ENCODE measurements around the gene RBAK. TPM values are rescaled to one million over a fixed set of nuclear protein-coding genes. Genes with fewer than 3 reads are reported as not detected.

Gene RBAK
- total RNA-seq, 1 experiment from 2014 or later: 14.5 TPM

GRCh38 chr7:5117095-5117970 lies 71.7 kb downstream of the RBAK start:
- DNase-seq (ENCODE audit: low spot score) (no peak), ATAC-seq (no peak)
- peaks cover 14% of the 10 kb centered on the region for H3K9me3 Mint-ChIP-seq
- no peaks in the 10 kb centered on the region; the same call in 1 of the 2 replicates for H3K27me3 Mint-ChIP-seq (ENCODE audit: low read depth)
- TF ChIP-seq, protein P1, sequence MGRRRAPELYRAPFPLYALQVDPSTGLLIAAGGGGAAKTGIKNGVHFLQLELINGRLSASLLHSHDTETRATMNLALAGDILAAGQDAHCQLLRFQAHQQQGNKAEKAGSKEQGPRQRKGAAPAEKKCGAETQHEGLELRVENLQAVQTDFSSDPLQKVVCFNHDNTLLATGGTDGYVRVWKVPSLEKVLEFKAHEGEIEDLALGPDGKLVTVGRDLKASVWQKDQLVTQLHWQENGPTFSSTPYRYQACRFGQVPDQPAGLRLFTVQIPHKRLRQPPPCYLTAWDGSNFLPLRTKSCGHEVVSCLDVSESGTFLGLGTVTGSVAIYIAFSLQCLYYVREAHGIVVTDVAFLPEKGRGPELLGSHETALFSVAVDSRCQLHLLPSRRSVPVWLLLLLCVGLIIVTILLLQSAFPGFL (CRISPR knock-in tag; IDR thresholded peaks at IDR 0.05; ENCODE audit: borderline replicate concordance): no peak
- TF ChIP-seq FOXP1 (CRISPR knock-in tag; IDR thresholded peaks at IDR 0.05; ENCODE audit: borderline replicate concordance): no peak
- TF ChIP-seq, protein P2, sequence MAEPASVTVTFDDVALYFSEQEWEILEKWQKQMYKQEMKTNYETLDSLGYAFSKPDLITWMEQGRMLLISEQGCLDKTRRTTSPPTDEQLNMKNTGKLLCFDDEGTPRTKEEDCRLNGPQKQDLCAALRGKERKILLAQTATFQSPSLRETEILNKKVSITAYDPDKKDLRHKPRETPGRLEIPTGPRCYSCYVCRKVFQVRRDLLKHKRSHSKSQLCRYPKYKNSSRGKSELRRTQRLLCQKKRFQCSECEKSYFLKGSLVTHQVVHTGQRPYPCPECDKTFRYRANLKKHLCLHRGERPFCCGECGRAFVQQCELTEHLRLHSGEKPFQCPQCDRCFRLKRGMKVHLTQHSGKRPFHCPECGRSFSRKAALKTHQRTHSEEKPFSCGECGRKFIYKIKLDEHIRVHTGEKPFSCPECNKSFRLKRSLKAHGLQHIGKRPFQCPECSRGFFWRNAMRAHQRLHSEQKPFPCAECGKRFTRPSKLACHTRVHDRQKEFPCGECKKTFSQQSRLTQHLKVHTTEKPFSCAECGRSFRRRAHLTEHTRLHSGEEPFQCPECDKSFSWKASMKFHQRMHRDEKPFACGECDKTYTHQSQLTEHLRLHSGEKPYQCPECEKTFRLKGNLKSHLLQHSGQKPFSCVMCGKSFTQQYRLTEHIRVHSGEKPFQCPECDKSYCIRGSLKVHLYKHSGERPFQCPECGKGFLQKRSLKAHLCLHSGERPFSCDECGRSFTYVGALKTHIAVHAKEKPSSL (CRISPR knock-in tag; conservative IDR thresholded peaks at IDR 0.05): no peak
- TF ChIP-seq, protein P3, sequence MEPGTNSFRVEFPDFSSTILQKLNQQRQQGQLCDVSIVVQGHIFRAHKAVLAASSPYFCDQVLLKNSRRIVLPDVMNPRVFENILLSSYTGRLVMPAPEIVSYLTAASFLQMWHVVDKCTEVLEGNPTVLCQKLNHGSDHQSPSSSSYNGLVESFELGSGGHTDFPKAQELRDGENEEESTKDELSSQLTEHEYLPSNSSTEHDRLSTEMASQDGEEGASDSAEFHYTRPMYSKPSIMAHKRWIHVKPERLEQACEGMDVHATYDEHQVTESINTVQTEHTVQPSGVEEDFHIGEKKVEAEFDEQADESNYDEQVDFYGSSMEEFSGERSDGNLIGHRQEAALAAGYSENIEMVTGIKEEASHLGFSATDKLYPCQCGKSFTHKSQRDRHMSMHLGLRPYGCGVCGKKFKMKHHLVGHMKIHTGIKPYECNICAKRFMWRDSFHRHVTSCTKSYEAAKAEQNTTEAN (CRISPR knock-in tag; IDR thresholded peaks at IDR 0.05): no peak
- no peak for TF ChIP-seq MLX (CRISPR knock-in tag; IDR thresholded peaks at IDR 0.05)
- TF ChIP-seq ZNF121 (CRISPR knock-in tag; IDR thresholded peaks at IDR 0.05): no peak
- TF ChIP-seq ERG (CRISPR knock-in tag; IDR thresholded peaks at IDR 0.05): no peak
- no peak for TF ChIP-seq ZNF396 (CRISPR knock-in tag; IDR thresholded peaks at IDR 0.05; ENCODE audit: borderline replicate concordance)
- no peak for TF ChIP-seq NR2C2 (CRISPR knock-in tag; IDR thresholded peaks at IDR 0.05)
- TF ChIP-seq, protein P4, sequence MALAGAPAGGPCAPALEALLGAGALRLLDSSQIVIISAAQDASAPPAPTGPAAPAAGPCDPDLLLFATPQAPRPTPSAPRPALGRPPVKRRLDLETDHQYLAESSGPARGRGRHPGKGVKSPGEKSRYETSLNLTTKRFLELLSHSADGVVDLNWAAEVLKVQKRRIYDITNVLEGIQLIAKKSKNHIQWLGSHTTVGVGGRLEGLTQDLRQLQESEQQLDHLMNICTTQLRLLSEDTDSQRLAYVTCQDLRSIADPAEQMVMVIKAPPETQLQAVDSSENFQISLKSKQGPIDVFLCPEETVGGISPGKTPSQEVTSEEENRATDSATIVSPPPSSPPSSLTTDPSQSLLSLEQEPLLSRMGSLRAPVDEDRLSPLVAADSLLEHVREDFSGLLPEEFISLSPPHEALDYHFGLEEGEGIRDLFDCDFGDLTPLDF (CRISPR knock-in tag; IDR thresholded peaks at IDR 0.05): no peak
- TF ChIP-seq NFATC4 (CRISPR knock-in tag; IDR thresholded peaks at IDR 0.05): no peak
- TF ChIP-seq ZMAT4 (CRISPR knock-in tag; IDR thresholded peaks at IDR 0.05): no peak
- TF ChIP-seq ZNF532 (CRISPR knock-in tag; IDR thresholded peaks at IDR 0.05; ENCODE audit: borderline replicate concordance): no peak
- no peak for TF ChIP-seq FOXK1 (CRISPR knock-in tag; IDR thresholded peaks at IDR 0.05)
- TF ChIP-seq ZNF671 (CRISPR knock-in tag; IDR thresholded peaks at IDR 0.05): no peak
- no peak for TF ChIP-seq CREM (CRISPR knock-in tag; IDR thresholded peaks at IDR 0.05)
- no peak for TF ChIP-seq JAZF1 (CRISPR knock-in tag; IDR thresholded peaks at IDR 0.05)
- TF ChIP-seq ZNF138 (CRISPR knock-in tag; conservative IDR thresholded peaks at IDR 0.05): no peak
- TF ChIP-seq NR3C1 (CRISPR knock-in tag; conservative IDR thresholded peaks at IDR 0.05; ENCODE audit: low read depth): no peak
- no peak for TF ChIP-seq IRF2 (CRISPR knock-in tag; IDR thresholded peaks at IDR 0.05; ENCODE audit: borderline replicate concordance, low read depth)
- CTCF ChIA-PET: no interaction called here
- H3K27ac Mint-ChIP-seq: no peak overlapping the region
- H3K4me1 Mint-ChIP-seq: no peaks in the 10 kb centered on the region
- no peak overlapping the region for H3K4me3 Mint-ChIP-seq
- POLR2A ChIA-PET: no interaction called here
- peaks cover 5% of the 10 kb centered on the region for H3K36me3 Mint-ChIP-seq
